Stomach (tissue), 9 donors: Measurements from ENCODE around the gene THUMPD2. TPM values are rescaled to one million over a fixed set of nuclear protein-coding genes. Genes with fewer than 3 reads are reported as not detected.

Source experiments
- DNase-seq, 2 donors: peaks; one replicate each; pipeline versions ENCODE4 v3.0.0 to v3.0.0-alpha.2; 2013 to 2019
- H3K27ac ChIP-seq, 5 donors: fragments of 200-600 bp in 4 of 5; sonication (generic) in 4 of 5; one replicate each; pipeline ENCODE4 v1.5.1; 2013 to 2019; ENCODE audit warnings: mild to moderate bottlenecking in 1 of 5, moderate library complexity in 1 of 5
- H3K27me3 ChIP-seq, 3 donors: fragments of 200-600 bp; sonication (generic); one replicate each; pipeline ENCODE4 v1.5.1; 2017 to 2019; ENCODE audit warnings: mixed run types in 1 of 3
- H3K36me3 ChIP-seq, 4 donors: fragments of 200-600 bp; sonication (generic); 1 replicate in 3 of 4; 2 replicates in 1 of 4; pipeline ENCODE4 v1.5.1; 2016 to 2019
- H3K4me1 ChIP-seq, 4 donors: fragments of 200-600 bp; sonication (generic); one replicate each; pipeline ENCODE4 v1.5.1; 2016 to 2019
- H3K4me3 ChIP-seq, 4 donors: fragments of 200-600 bp; sonication (generic) in 3 of 4; one replicate each; pipeline ENCODE4 v1.5.1; 2016 to 2019; ENCODE audit warnings: mild to moderate bottlenecking in 1 of 4
- H3K9me3 ChIP-seq, 4 donors: fragments of 200-600 bp; sonication (generic); one replicate each; pipeline ENCODE4 v1.5.1; 2016 to 2019
- CTCF ChIP-seq, 7 experiments: fragments of 450-650 bp in 4 of 7; fragments of 200-600 bp in 3 of 7; sonication (generic) in 3 of 7; IDR thresholded peaks; one replicate each; pipeline ENCODE4 v1.5.1; 2016 to 2019; ENCODE audit warnings: antibody characterized with exemption in 7 of 7, control low read depth in 2 of 7, mild to moderate bottlenecking in 1 of 7
- EP300 ChIP-seq: sonication (generic); formaldehyde crosslinking; IDR thresholded peaks from one replicate; pipeline ENCODE4 v1.6.1; 2017; ENCODE audit warnings: antibody characterized with exemption
- POLR2A ChIP-seq, 4 donors: fragments of 450-650 bp; IDR thresholded peaks; one replicate each; pipeline ENCODE4 v1.6.1; 2016; ENCODE audit warnings: antibody characterized with exemption in 4 of 4, control low read depth in 2 of 4, mild to moderate bottlenecking in 1 of 4, moderate library complexity in 1 of 4
- POLR2AphosphoS5 ChIP-seq, 3 donors: sonication (generic); formaldehyde crosslinking; IDR thresholded peaks; one replicate each; pipeline ENCODE4 v1.6.1; 2016; ENCODE audit warnings: antibody characterized with exemption in 3 of 3
- WGBS, 5 donors: extraction: QIAGEN DNeasy Blood & Tissue Kit in 3 of 5; methylation state at CpG; one replicate each; pipeline versions ENCODE4 v1.1.5 to v1.1.7; 2013 to 2018; 5-methylcytosine and 5-hydroxymethylcytosine counted together
- intact Hi-C: fragments of 100-400 bp; cut with DNase I; formaldehyde crosslinking; loops from one replicate; pipeline ENCODE4 v1.15.1; 2023; ENCODE audit warnings: low total_unique reads
- polyA plus RNA-seq, 3 donors: library from polyadenylated mRNA; stranded (reverse); fragments of 200-250 nt; gene quantifications; one replicate each; pipeline ENCODE4 v1.2.3, GENCODE V29; 2013
- total RNA-seq, 5 donors: library from RNA; depleted of rRNA; stranded (reverse); fragments of >200 nt; gene quantifications; one replicate each; pipeline versions ENCODE4 v1.1.0 to v1.2.3, GENCODE V29; 2014 to 2016
- donor health status: healthy with polysubstance abuse.
- donor health status: Bipolar disorder and iron deficiency.
- donor health status: healthy.

Gene THUMPD2
- total and polyA plus RNA-seq, 8 donors: 4.3 to 30.1 (median 11.0) TPM

- 61 to 79% (median 73%) methylated on average over 14 of the region's 14 CpGs for WGBS, 5 donors
- TF ChIP-seq POLR2AphosphoS5 (IDR thresholded peaks at IDR 0.05) (no peak), CTCF (IDR thresholded peaks at IDR 0.05) (no peak), EP300 (no peak), POLR2A (IDR thresholded peaks at IDR 0.05) (no peak)
- Histone ChIP-seq H3K27me3 (no peaks in the 10 kb centered on the region), H3K9me3 (no peaks in the 10 kb centered on the region), H3K36me3 (no peaks in the 10 kb centered on the region), H3K4me3 (no peak overlapping the region), H3K27ac (peak overlapping the region in 1 of 5 donors; percentile 15), H3K4me1 (peaks cover 4 to 41% (median 23%) of the 10 kb centered on the region in 4 donors)
- DNase-seq: peak in 1 of 2 donors; percentile 19
- intact Hi-C loops: no loop called here
Observed at GRCh38 chr2:39780825-39781600, 2.0 kb upstream of the THUMPD2 start.

- WGBS, 5 donors: 88 to 95% (median 92%) methylated on average over 6 of the region's 6 CpGs
- Histone ChIP-seq H3K27ac (peak overlapping the region in 4 of 5 donors; percentile 87 to 91 (median 90)), H3K27me3 (no peaks in the 10 kb centered on the region), H3K4me3 (peak overlapping the region in 3 of 4 donors; percentile 85 to 99 (median 91)), H3K36me3 (no peaks in the 10 kb centered on the region), H3K9me3 (no peaks in the 10 kb centered on the region), H3K4me1 (peaks cover 4 to 49% (median 28%) of the 10 kb centered on the region in 4 donors)
- TF ChIP-seq CTCF (IDR thresholded peaks at IDR 0.05) (no peak), POLR2AphosphoS5 (IDR thresholded peaks at IDR 0.05) (no peak), EP300 (no peak), POLR2A (IDR thresholded peaks at IDR 0.05) (no peak)
- intact Hi-C loops: no loop called here
- no peak for DNase-seq
Observed at GRCh38 chr2:39779927-39780326, 869 bp upstream of the THUMPD2 start.

- intact Hi-C loops: no loop called here
- peak overlapping the region; percentile 87 to 96 (median 90) for H3K27ac ChIP-seq
- no peaks in the 10 kb centered on the region for H3K36me3 ChIP-seq
- H3K9me3 ChIP-seq: no peaks in the 10 kb centered on the region
- no peak for TF ChIP-seq POLR2AphosphoS5 (IDR thresholded peaks at IDR 0.05)
- TF ChIP-seq EP300: no peak
- no peak for TF ChIP-seq POLR2A (IDR thresholded peaks at IDR 0.05)
- no peak for TF ChIP-seq CTCF (IDR thresholded peaks at IDR 0.05)
- H3K27me3 ChIP-seq: no peaks in the 10 kb centered on the region
- peaks cover 4 to 54% (median 31%) of the 10 kb centered on the region in 4 donors for H3K4me1 ChIP-seq
- DNase-seq: peak in 1 of 2 donors; percentile 25
- peak overlapping the region; percentile 80 to 99 (median 88) for H3K4me3 ChIP-seq
- 13 to 30% (median 20%) methylated on average over 8 to 9 of the region's 9 CpGs for WGBS, 5 donors
Observed at GRCh38 chr2:39779341-39779851, 338 bp upstream of the THUMPD2 start.

- intact Hi-C loops: no loop called here
- Histone ChIP-seq H3K4me3 (peak overlapping the region; percentile 80 to 99 (median 88)), H3K27me3 (no peaks in the 10 kb centered on the region), H3K36me3 (no peaks in the 10 kb centered on the region), H3K9me3 (no peaks in the 10 kb centered on the region), H3K27ac (peak overlapping the region in 3 of 5 donors; percentile 89 to 91 (median 90)), H3K4me1 (peaks cover 4 to 63% (median 36%) of the 10 kb centered on the region in 4 donors)
- 3 to 11% (median 5%) methylated on average over 2 of the region's 2 CpGs for WGBS, 5 donors
- TF ChIP-seq EP300 (no peak), CTCF (IDR thresholded peaks at IDR 0.05) (no peak), POLR2A (IDR thresholded peaks at IDR 0.05) (no peak), POLR2AphosphoS5 (IDR thresholded peaks at IDR 0.05) (no peak)
- peak in 1 of 2 donors; percentile 17 for DNase-seq
Observed at GRCh38 chr2:39778233-39778632, 825 bp downstream of the THUMPD2 start.
